Measurements from ENCODE around the gene ZNF773. TPM values are rescaled to one million over a fixed set of nuclear protein-coding genes. Genes with fewer than 3 reads are reported as not detected.
"Not testable (repeated sequence)": the region's sequence is repeated elsewhere in the genome, so short reads cannot be mapped to it uniquely, and the experiment has no call there.

The ZNF773 gene
- total RNA-seq, 1 donor from 2014 or later: 13.9 TPM

DNA sequence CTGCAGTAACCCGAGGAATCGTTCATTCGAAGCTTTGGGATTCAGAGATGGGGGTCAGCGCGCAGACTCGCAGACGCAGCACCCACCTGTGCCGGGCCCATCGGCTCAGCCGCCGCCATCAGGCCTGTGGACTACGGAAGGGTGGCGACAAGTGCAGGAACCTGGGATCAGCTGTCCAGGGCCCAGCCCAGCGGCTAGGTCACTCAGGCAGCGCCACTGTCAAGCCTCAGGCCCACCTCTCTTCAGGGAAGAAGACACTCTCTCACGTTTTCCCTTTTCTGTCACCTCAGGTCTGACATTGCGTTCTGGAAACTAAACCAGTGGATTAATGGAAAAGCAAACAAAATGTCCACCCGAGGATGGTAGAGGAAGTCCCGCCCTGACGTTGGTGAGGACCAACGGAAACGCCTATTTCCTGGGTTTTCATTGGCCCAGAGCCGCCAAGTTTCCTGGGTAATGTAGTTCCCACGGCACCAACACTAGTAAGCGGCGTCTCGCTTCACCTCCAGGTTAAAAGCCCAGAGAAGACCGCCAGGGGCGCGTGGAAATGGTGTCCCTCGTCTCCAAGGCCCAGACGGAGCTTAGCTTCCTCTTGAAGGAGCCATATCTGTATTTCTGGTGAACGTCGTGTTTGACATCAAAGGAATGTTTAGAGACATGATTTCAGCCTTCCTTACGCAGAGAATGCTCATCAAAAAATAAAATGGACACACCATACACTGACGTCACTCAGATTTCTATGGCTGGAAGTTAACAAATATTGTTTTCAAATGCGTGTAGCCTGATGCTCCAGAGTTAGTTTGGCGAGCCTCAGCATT is 22.3 kb upstream of the ZNF773 start, which contains the start of gene ZNF772:
TSS of gene ZNF772 (minus strand) at position 376 of the 818 bp plus-strand sequence. CDS start at position 119, 257 bp downstream.
- DNase-seq: peak; percentile 95
- H3K9me3 Mint-ChIP-seq (ENCODE audit: unreplicated experiment): peaks cover 36% of the 10 kb centered on the region
- peak within 1 kb of the TSS; percentile 96 for H3K27ac Mint-ChIP-seq (ENCODE audit: unreplicated experiment)
- TF ChIP-seq, protein P1, sequence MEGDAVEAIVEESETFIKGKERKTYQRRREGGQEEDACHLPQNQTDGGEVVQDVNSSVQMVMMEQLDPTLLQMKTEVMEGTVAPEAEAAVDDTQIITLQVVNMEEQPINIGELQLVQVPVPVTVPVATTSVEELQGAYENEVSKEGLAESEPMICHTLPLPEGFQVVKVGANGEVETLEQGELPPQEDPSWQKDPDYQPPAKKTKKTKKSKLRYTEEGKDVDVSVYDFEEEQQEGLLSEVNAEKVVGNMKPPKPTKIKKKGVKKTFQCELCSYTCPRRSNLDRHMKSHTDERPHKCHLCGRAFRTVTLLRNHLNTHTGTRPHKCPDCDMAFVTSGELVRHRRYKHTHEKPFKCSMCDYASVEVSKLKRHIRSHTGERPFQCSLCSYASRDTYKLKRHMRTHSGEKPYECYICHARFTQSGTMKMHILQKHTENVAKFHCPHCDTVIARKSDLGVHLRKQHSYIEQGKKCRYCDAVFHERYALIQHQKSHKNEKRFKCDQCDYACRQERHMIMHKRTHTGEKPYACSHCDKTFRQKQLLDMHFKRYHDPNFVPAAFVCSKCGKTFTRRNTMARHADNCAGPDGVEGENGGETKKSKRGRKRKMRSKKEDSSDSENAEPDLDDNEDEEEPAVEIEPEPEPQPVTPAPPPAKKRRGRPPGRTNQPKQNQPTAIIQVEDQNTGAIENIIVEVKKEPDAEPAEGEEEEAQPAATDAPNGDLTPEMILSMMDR (IDR thresholded peaks at IDR 0.05; ENCODE audit: partially characterized antibody, unreplicated experiment): peak; percentile 96
- H3K4me3 Mint-ChIP-seq (ENCODE audit: unreplicated experiment): peak within 1 kb of the TSS; percentile 99
- H3K36me3 Mint-ChIP-seq (ENCODE audit: unreplicated experiment): peaks cover 61% of the 10 kb centered on the region
- peaks cover 3% of the 10 kb centered on the region for H3K27me3 Mint-ChIP-seq (ENCODE audit: unreplicated experiment)
- H3K4me1 Mint-ChIP-seq (ENCODE audit: low read depth, unreplicated experiment): no peaks in the 10 kb centered on the region

DNA sequence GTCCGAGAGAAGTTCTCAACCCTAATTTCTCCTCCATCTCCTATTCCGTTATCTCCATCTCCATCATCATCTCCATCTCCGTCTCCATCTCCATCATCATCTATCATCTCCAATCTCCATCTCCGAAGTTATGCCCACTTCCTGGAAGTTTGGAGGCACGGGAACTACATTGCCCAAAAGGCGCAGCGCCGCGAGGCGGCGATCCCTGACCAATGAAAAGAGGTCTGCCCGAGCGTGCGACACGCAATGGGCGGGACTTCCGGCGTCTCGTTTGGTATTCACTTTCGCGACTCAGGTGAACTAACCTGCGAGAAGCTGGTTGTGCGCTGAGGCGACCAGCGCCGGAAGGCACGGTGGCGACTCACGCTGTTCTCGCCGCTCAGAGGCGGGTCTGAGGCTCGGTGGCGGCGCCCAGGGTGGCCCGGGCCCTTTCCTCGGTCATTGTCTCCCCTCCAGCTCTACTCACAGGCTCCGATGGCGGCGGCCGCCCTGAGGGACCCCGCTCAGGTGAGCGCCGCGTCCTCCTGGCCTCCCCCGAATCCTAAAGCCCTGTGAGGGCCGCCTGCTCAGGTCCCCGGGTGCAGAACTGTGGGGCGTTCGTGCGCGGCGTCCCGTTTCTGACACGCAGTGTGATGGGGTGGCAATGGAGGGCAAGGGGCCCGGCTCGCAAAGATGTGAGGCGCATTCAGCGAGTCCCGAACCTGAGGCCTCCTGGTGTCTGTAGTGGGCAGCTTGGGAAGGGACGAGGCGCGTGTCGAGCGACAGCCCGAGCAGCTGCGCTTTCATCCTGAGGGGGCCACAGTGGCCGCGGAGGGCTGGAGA is 12.1 kb upstream of the ZNF773 start, which contains the start of gene ZNF419:
TSS of gene ZNF419 (plus strand) at position 274 of the 822 bp plus-strand sequence. CDS start at position 475, 201 bp downstream.
- peak within 1 kb of the TSS; percentile 93 for H3K4me3 Mint-ChIP-seq (ENCODE audit: unreplicated experiment)
- peak; percentile 91 for DNase-seq
- peaks cover 19% of the 10 kb centered on the region for H3K36me3 Mint-ChIP-seq (ENCODE audit: unreplicated experiment)
- not testable (repeated sequence) for H3K27me3 Mint-ChIP-seq (ENCODE audit: unreplicated experiment); H3K9me3 Mint-ChIP-seq (ENCODE audit: unreplicated experiment); H3K4me1 Mint-ChIP-seq (ENCODE audit: low read depth, unreplicated experiment)
- H3K27ac Mint-ChIP-seq (ENCODE audit: unreplicated experiment): peak within 1 kb of the TSS; percentile 48

DNA sequence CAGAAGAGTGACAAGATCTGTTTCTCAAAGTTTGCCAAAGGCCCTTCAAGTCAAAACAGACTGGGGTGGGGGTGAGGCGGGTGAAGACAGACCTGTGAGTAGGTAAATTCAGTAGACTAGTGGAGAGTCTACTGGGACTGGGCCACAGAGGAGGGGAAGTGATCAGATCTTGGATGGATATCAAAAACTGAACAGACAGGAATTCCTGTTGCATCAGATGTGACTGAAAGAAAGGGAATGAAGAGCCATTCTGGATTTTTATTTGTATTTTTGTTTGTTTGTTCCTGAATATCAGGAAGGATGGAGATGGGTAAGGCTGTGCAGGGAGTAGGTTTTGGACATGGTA is 11.5 kb upstream of the ZNF773 start:
- H3K27me3 Mint-ChIP-seq (ENCODE audit: unreplicated experiment); H3K27ac Mint-ChIP-seq (ENCODE audit: unreplicated experiment); H3K4me1 Mint-ChIP-seq (ENCODE audit: low read depth, unreplicated experiment); DNase-seq; H3K9me3 Mint-ChIP-seq (ENCODE audit: unreplicated experiment): not testable (repeated sequence)
- H3K4me3 Mint-ChIP-seq (ENCODE audit: unreplicated experiment): peak overlapping the region; percentile 93
- peaks cover 22% of the 10 kb centered on the region for H3K36me3 Mint-ChIP-seq (ENCODE audit: unreplicated experiment)

DNA sequence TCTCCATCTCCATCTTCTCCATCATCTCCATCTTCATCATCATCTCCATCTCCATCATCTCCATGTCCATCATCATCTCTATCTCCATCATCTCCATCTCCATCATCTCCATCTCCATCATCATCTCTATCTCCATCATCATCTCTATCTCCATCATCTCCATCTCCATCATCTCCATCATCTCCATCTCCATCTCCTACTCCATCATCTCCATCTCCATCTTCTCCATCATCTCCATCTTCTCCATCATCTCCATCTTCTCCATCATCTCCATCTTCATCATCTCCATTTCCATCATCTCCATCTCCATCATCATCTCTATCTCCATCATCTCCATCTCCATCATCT is 432 bp upstream of the ZNF773 start:
- H3K4me1 Mint-ChIP-seq (ENCODE audit: low read depth, unreplicated experiment); DNase-seq; H3K27ac Mint-ChIP-seq (ENCODE audit: unreplicated experiment); H3K27me3 Mint-ChIP-seq (ENCODE audit: unreplicated experiment): not testable (repeated sequence)
- peak overlapping the region; percentile 74 for H3K4me3 Mint-ChIP-seq (ENCODE audit: unreplicated experiment)
- peaks cover 11% of the 10 kb centered on the region for H3K9me3 Mint-ChIP-seq (ENCODE audit: unreplicated experiment)
- H3K36me3 Mint-ChIP-seq (ENCODE audit: unreplicated experiment): peaks cover 30% of the 10 kb centered on the region

DNA sequence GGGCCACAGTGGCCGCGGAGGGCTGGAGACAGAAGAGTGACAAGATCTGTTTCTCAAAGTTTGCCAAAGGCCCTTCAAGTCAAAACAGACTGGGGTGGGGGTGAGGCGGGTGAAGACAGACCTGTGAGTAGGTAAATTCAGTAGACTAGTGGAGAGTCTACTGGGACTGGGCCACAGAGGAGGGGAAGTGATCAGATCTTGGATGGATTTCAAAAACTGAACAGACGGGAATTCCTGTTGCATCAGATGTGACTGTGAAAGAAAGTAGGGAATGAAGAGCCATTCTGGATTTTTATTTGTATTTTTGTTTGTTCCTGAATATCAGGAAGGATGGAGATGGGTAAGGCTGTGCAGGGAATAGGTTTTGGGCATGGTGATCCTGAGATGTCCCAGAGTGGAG is 662 bp downstream of the ZNF773 start:
- DNase-seq; H3K9me3 Mint-ChIP-seq (ENCODE audit: unreplicated experiment); H3K27me3 Mint-ChIP-seq (ENCODE audit: unreplicated experiment); H3K4me1 Mint-ChIP-seq (ENCODE audit: low read depth, unreplicated experiment): not testable (repeated sequence)
- Mint-ChIP-seq H3K36me3 (ENCODE audit: unreplicated experiment) (peaks cover 33% of the 10 kb centered on the region), H3K27ac (ENCODE audit: unreplicated experiment) (peak overlapping the region; percentile 40), H3K4me3 (ENCODE audit: unreplicated experiment) (peak overlapping the region; percentile 92)

DNA sequence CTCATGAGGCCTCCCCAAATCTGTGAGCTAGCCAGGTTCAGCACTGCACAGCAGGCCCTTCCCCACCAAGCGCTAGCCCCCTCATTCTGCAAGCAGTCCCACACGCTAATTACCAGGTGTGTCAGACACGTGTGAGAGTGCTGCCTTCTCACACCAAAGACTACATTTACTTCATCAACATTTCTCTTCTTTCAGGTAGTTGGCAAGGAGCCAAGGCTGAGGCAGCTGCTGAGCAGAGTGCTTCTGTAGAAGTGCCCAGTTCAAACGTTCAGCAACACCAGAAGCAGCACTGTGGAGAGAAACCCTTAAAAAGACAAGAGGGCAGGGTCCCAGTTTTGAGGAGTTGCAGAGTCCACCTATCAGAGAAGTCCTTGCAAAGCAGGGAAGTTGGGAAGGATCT is 6.4 kb downstream of the ZNF773 start:
- no peak for DNase-seq
- peaks cover 39% of the 10 kb centered on the region for H3K36me3 Mint-ChIP-seq (ENCODE audit: unreplicated experiment)
- no peak overlapping the region for H3K27ac Mint-ChIP-seq (ENCODE audit: unreplicated experiment)
- TF ChIP-seq, protein P1 (IDR thresholded peaks at IDR 0.05; ENCODE audit: partially characterized antibody, unreplicated experiment): no peak
- no peaks in the 10 kb centered on the region for H3K4me1 Mint-ChIP-seq (ENCODE audit: low read depth, unreplicated experiment)
- H3K4me3 Mint-ChIP-seq (ENCODE audit: unreplicated experiment): no peak overlapping the region
- H3K9me3 Mint-ChIP-seq (ENCODE audit: unreplicated experiment): peaks cover 3% of the 10 kb centered on the region
- H3K27me3 Mint-ChIP-seq (ENCODE audit: unreplicated experiment): peaks cover 10% of the 10 kb centered on the region
